Parathyroid adenoma (tissue), 2 donors: ENCODE results near the gene SCAI.
"Not testable (repeated sequence)": the region's sequence is repeated elsewhere in the genome, so short reads cannot be mapped to it uniquely, and the experiment has no call there.

Source experiments
- H2AFZ ChIP-seq: fragments of 300-600 bp; sonication (generic); one replicate; pipeline ENCODE4 v1.7.0; 2017; ENCODE audit warnings: antibody characterized with exemption, mild to moderate bottlenecking
- H3K27ac ChIP-seq: fragments of 300-600 bp; sonication (generic); one replicate; pipeline ENCODE4 v1.7.0; 2017
- H3K27me3 ChIP-seq: fragments of 300-600 bp; sonication (generic); one replicate; pipeline ENCODE4 v1.7.0; 2017; ENCODE audit warnings: low read length; ENCODE audit not compliant: control insufficient read depth, insufficient read depth
- H3K36me3 ChIP-seq: fragments of 300-600 bp; sonication (generic); one replicate; pipeline ENCODE4 v1.7.0; 2017; ENCODE audit warnings: low read length; ENCODE audit not compliant: control insufficient read depth, insufficient read depth
- H3K4me1 ChIP-seq: fragments of 300-600 bp; sonication (generic); one replicate; pipeline ENCODE4 v1.7.0; 2017; ENCODE audit warnings: control low read depth
- H3K4me2 ChIP-seq: fragments of 300-600 bp; sonication (generic); one replicate; pipeline ENCODE4 v1.7.0; 2017; ENCODE audit warnings: low read length
- H3K4me3 ChIP-seq: fragments of 300-600 bp; sonication (generic); one replicate; pipeline ENCODE4 v1.7.0; 2017; ENCODE audit warnings: low read depth, low read length
- H3K79me2 ChIP-seq: fragments of 300-600 bp; sonication (generic); one replicate; pipeline ENCODE4 v1.7.0; 2017; ENCODE audit warnings: control low read depth
- H3K9ac ChIP-seq: fragments of 300-600 bp; sonication (generic); one replicate; pipeline ENCODE4 v1.7.0; 2017; ENCODE audit warnings: mild to moderate bottlenecking
- H3K9me3 ChIP-seq: fragments of 300-600 bp; sonication (generic); one replicate; pipeline ENCODE4 v1.7.0; 2017; ENCODE audit warnings: low read length; ENCODE audit not compliant: control insufficient read depth
- TF ChIP-seq, protein P1 (sequence below): fragments of 300-600 bp; sonication (generic); IDR thresholded peaks from one replicate; pipeline ENCODE4 v1.7.0; 2017; ENCODE audit warnings: antibody characterized with exemption, mild to moderate bottlenecking
- donor health status: primary hyperparathyroidism.

SCAI gene

DNA sequence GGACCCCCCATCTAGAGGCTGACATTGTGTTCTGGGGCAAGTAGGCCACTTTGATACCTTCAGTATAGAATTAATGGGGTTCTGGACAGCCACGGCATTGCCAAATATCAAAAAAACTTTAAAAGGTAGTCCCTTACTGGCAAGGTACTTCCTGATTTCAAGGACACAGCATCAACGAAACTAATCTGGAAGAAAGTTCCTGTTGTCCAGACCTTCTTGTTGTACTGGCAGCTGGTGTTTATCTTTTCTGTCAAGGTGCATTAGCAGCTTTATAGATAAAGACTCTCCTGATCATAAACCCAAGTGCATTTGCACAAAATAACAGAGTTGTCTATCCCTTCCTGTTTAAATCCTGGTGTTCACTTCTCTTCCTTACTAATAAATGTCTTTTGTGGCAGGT, 178.7 kb downstream of the SCAI start:
- Histone ChIP-seq H2AFZ (no peak overlapping the region), H3K4me2 (no peak overlapping the region), H3K27ac (no peak overlapping the region), H3K4me1 (no peaks in the 10 kb centered on the region), H3K36me3 (no peaks in the 10 kb centered on the region), H3K9ac (no peak overlapping the region), H3K27me3 (no peaks in the 10 kb centered on the region), H3K79me2 (no peaks in the 10 kb centered on the region), H3K4me3 (no peak overlapping the region), H3K9me3 (no peaks in the 10 kb centered on the region)
- TF ChIP-seq, protein P1, sequence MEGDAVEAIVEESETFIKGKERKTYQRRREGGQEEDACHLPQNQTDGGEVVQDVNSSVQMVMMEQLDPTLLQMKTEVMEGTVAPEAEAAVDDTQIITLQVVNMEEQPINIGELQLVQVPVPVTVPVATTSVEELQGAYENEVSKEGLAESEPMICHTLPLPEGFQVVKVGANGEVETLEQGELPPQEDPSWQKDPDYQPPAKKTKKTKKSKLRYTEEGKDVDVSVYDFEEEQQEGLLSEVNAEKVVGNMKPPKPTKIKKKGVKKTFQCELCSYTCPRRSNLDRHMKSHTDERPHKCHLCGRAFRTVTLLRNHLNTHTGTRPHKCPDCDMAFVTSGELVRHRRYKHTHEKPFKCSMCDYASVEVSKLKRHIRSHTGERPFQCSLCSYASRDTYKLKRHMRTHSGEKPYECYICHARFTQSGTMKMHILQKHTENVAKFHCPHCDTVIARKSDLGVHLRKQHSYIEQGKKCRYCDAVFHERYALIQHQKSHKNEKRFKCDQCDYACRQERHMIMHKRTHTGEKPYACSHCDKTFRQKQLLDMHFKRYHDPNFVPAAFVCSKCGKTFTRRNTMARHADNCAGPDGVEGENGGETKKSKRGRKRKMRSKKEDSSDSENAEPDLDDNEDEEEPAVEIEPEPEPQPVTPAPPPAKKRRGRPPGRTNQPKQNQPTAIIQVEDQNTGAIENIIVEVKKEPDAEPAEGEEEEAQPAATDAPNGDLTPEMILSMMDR, result no peak

DNA sequence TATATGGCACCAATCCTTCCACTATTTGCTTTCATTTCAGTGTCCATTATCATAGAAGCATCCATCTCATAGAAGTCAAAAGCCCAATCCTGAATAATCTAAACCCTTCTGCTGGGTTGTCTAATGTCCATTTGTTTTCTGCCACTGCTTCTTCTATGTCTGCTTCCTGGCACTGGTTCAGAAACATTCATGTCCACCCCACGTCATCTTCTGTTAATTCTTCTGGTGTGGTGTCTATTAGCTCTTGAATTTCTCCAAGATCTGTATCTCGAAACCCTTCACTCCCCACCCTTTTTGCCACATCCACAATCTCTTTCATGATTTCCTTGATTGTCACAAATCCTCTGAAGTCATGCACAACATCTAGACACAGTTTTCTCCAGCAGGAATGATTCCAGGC, 179.3 kb downstream of the SCAI start:
- Histone ChIP-seq H2AFZ (no peak overlapping the region), H3K27ac (no peak overlapping the region), H3K79me2 (no peaks in the 10 kb centered on the region), H3K4me2 (no peak overlapping the region), H3K27me3 (no peaks in the 10 kb centered on the region), H3K9me3 (no peaks in the 10 kb centered on the region), H3K4me1 (no peaks in the 10 kb centered on the region), H3K36me3 (no peaks in the 10 kb centered on the region), H3K9ac (no peak overlapping the region), H3K4me3 (no peak overlapping the region)
- TF ChIP-seq, protein P1, result no peak

DNA sequence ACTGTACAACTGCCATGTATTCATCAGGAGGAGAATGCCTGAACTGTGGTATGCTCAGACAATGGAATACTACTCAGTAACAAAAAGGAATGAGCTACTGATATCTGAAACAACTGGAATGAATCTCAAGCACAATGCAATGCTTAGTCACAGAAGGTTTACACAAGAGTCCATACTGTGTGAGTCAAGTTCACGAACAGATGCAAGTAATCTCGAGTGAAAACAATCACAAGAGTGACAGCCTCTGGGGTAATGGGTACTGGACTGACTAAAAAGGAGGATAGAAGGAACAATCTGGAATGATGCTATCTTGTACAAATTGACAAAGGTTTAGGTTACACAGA, 182.9 kb downstream of the SCAI start:
- H3K27ac ChIP-seq, result no peak overlapping the region
- no peaks in the 10 kb centered on the region for H3K79me2 ChIP-seq
- H3K4me2 ChIP-seq, result no peak overlapping the region
- no peaks in the 10 kb centered on the region for H3K36me3 ChIP-seq
- H3K4me1 ChIP-seq, result no peaks in the 10 kb centered on the region
- H3K27me3 ChIP-seq, result no peaks in the 10 kb centered on the region
- no peak overlapping the region for H2AFZ ChIP-seq
- H3K9me3 ChIP-seq, result no peaks in the 10 kb centered on the region
- no peak overlapping the region for H3K4me3 ChIP-seq
- TF ChIP-seq, protein P1, result no peak
- H3K9ac ChIP-seq, result no peak overlapping the region

DNA sequence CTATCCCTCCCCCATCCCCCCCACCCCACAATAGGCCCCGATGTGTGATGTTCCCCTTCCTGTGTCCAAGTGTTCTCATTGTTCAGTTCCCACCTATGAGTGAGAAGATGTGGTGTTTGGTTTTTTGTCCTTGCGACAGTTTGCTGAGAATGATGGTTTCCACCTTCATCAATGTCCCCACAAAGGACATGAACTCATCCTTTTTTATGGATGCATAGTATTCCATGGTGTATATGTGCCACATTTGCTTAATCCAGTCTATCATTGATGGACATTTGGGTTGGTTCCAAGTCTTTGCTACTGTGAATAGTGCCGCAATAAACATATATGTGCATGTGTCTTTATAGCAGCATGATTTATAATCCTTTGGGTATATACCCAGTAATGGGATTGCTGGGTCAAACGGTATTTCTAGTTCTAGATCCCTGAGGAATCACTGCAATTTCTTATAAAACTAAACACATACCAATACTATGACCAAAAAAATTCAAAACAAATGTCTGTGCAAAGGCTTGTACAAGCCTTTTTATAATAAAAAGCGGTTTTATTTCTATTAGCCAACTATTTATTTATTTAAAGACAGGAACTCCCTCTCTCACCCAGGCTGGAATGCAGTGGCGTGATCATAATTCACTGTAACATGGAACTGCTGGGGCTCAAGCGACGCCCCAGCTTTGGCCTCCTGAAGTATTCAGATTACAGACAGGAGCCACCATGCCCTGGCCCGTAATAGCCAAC, 183.5 kb downstream of the SCAI start:
- H3K27me3 ChIP-seq, H3K27ac ChIP-seq, H3K36me3 ChIP-seq, H3K4me2 ChIP-seq, H3K4me3 ChIP-seq, H3K79me2 ChIP-seq, H3K9me3 ChIP-seq, H2AFZ ChIP-seq, H3K4me1 ChIP-seq, H3K9ac ChIP-seq: not testable (repeated sequence)

DNA sequence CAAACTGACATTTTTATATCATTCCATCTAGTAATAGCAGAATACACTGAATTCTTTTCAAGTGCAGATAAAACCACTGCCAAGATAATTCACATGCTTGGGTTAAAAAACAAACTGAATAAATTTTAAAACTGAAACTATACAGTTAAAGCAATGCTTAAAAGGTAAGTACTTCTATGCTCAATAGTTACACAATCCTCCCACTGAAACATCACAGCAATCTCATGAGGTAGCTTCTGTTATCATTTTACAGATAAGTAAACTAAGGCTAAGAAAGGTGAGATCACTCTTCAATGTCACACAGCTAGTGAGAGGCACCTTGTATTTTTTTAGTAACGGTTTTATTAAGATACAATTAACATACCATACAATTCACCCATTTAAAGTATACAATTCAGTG, 189.1 kb downstream of the SCAI start:
- Histone ChIP-seq H3K4me3 (no peak overlapping the region), H3K27me3 (no peaks in the 10 kb centered on the region), H3K36me3 (no peaks in the 10 kb centered on the region), H3K27ac (no peak overlapping the region), H3K4me1 (no peaks in the 10 kb centered on the region), H3K79me2 (no peaks in the 10 kb centered on the region), H3K4me2 (no peak overlapping the region), H2AFZ (no peak overlapping the region), H3K9ac (no peak overlapping the region), H3K9me3 (no peaks in the 10 kb centered on the region)
- TF ChIP-seq, protein P1, result no peak
